ENCODE results near the gene USP32. TPM values are rescaled to one million over a fixed set of nuclear protein-coding genes. Genes with fewer than 3 reads are reported as not detected.

USP32 gene
- total RNA-seq, 1 donor from 2014 or later: 37.4 TPM

DNA sequence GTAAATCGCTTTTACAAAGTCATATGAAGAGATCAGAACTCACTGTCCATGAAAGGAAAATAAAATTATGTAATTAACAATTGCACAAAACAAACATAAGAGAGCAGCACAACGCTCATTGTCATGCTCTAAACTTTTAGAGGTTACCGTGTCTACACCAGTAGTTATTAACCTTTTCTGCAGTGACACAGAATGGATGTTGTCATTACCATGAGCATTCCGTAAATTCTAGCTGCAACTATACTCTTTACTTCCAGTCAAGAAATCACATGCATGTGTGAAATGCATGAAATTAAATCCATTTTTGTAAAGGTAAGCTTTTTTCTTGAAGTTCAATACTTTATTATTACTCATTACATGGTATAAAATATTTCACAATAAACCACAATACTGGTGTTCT, 38.2 kb downstream of the USP32 start:
- no peak for DNase-seq (ENCODE audit: low spot score)
- Mint-ChIP-seq H3K9me3 (ENCODE audit: unreplicated experiment) (no peaks in the 10 kb centered on the region), H3K27me3 (ENCODE audit: unreplicated experiment) (peaks cover 1% of the 10 kb centered on the region), H3K27ac (ENCODE audit: unreplicated experiment) (no peak overlapping the region), H3K4me3 (ENCODE audit: unreplicated experiment) (no peak overlapping the region), H3K36me3 (ENCODE audit: low read depth, unreplicated experiment) (no peaks in the 10 kb centered on the region), H3K4me1 (ENCODE audit: unreplicated experiment) (peaks cover 6% of the 10 kb centered on the region)
- TF ChIP-seq, protein P1, sequence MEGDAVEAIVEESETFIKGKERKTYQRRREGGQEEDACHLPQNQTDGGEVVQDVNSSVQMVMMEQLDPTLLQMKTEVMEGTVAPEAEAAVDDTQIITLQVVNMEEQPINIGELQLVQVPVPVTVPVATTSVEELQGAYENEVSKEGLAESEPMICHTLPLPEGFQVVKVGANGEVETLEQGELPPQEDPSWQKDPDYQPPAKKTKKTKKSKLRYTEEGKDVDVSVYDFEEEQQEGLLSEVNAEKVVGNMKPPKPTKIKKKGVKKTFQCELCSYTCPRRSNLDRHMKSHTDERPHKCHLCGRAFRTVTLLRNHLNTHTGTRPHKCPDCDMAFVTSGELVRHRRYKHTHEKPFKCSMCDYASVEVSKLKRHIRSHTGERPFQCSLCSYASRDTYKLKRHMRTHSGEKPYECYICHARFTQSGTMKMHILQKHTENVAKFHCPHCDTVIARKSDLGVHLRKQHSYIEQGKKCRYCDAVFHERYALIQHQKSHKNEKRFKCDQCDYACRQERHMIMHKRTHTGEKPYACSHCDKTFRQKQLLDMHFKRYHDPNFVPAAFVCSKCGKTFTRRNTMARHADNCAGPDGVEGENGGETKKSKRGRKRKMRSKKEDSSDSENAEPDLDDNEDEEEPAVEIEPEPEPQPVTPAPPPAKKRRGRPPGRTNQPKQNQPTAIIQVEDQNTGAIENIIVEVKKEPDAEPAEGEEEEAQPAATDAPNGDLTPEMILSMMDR (IDR thresholded peaks at IDR 0.05; ENCODE audit: unreplicated experiment): no peak

DNA sequence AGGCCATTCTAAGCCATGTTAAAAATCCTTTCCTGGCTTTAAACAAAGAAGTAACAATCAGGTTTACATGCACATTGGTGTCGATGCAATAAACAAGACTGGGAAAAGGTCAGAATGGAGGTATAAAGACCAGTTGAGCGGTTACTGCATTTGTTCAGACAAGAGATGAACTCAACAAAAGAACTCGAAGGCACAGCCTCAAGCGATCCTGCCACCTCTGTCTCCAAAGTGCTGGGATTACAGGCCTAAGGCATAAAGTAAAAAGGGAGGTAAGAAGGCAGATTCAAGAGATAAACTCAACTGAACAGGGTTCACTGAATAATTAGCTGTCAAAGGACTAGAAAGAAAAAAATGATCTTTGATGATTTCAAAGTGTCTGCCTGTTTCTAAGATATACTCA, 39.4 kb downstream of the USP32 start:
- H3K27ac Mint-ChIP-seq (ENCODE audit: unreplicated experiment): no peak overlapping the region

DNA sequence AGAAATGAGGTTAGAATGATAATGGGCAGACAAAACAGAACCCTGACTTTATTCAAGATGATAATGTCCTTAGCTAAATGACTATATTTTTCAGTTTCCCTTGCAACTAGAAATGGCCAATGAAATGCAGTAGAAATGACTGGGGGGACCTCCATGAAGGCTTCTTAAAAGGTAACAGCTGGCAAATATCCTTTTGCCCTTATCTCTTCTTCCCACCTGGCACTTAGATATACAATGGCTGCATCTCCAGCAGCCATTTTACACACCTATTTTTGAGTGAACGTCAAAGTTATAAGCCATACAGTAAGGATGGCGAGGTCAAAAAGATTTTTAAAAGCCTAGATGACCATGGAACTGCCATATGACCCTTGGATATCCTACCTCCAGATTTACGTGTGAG, 39.9 kb downstream of the USP32 start:
- peaks cover 6% of the 10 kb centered on the region for H3K4me1 Mint-ChIP-seq (ENCODE audit: unreplicated experiment)
- H3K36me3 Mint-ChIP-seq (ENCODE audit: low read depth, unreplicated experiment): no peaks in the 10 kb centered on the region
- TF ChIP-seq, protein P1 (IDR thresholded peaks at IDR 0.05; ENCODE audit: unreplicated experiment): no peak
- H3K9me3 Mint-ChIP-seq (ENCODE audit: unreplicated experiment): no peaks in the 10 kb centered on the region
- DNase-seq (ENCODE audit: low spot score): no peak
- H3K27ac Mint-ChIP-seq (ENCODE audit: unreplicated experiment): peak overlapping the region; percentile 27
- H3K27me3 Mint-ChIP-seq (ENCODE audit: unreplicated experiment): peaks cover 1% of the 10 kb centered on the region
- no peak overlapping the region for H3K4me3 Mint-ChIP-seq (ENCODE audit: unreplicated experiment)

More for the DNA sequence above, 39.4 kb downstream of the USP32 start:
- no peaks in the 10 kb centered on the region for H3K9me3 Mint-ChIP-seq (ENCODE audit: unreplicated experiment)
- H3K4me3 Mint-ChIP-seq (ENCODE audit: unreplicated experiment): no peak overlapping the region
- TF ChIP-seq, protein P1 (IDR thresholded peaks at IDR 0.05; ENCODE audit: unreplicated experiment): no peak
- peaks cover 6% of the 10 kb centered on the region for H3K4me1 Mint-ChIP-seq (ENCODE audit: unreplicated experiment)
- no peak for DNase-seq (ENCODE audit: low spot score)
- H3K27me3 Mint-ChIP-seq (ENCODE audit: unreplicated experiment): peaks cover 1% of the 10 kb centered on the region
- no peaks in the 10 kb centered on the region for H3K36me3 Mint-ChIP-seq (ENCODE audit: low read depth, unreplicated experiment)

DNA sequence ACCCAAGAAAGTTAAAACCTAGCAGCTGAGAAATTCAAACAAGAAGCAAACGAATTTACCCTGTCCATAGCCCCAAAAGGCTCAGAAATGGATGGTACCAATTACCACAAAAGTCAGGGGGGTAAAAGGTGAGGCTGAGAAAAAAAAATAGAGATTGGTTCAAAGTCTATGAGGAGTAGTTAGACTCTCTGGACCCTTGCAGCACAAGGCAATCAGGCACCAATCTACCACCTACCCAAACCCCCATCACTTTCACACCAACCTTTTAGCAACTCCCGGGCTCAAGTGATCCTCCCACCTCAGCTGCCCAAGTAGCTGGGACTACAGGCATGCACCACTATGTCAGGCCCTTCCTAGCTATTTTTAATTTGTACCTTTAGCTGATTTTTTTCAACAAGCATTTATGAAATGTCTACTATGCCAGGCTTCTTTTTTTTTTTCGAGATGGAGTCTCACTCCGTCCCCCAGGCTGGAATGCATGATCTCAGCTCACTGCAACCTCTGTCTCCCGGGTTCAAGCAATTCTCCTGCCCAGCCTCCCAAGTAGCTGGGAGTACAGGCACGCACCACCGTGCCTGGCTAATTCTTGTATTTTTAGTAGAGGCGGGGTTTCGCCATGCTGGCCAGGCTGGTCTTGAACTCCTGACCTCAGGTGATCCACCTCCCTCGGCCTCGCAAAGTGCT, 40.8 kb downstream of the USP32 start:
- Mint-ChIP-seq H3K9me3 (ENCODE audit: unreplicated experiment) (no peaks in the 10 kb centered on the region), H3K4me3 (ENCODE audit: unreplicated experiment) (no peak overlapping the region), H3K36me3 (ENCODE audit: low read depth, unreplicated experiment) (no peaks in the 10 kb centered on the region), H3K27me3 (ENCODE audit: unreplicated experiment) (peaks cover 1% of the 10 kb centered on the region), H3K27ac (ENCODE audit: unreplicated experiment) (no peak overlapping the region), H3K4me1 (ENCODE audit: unreplicated experiment) (peaks cover 6% of the 10 kb centered on the region)
- TF ChIP-seq, protein P1 (IDR thresholded peaks at IDR 0.05; ENCODE audit: unreplicated experiment): no peak
- no peak for DNase-seq (ENCODE audit: low spot score)

GRCh38 chr17:60348616-60349015, 43.3 kb downstream of the USP32 start:
- H3K4me3 Mint-ChIP-seq (ENCODE audit: unreplicated experiment): no peak overlapping the region
- H3K27ac Mint-ChIP-seq (ENCODE audit: unreplicated experiment): no peak overlapping the region
- H3K4me1 Mint-ChIP-seq (ENCODE audit: unreplicated experiment): peaks cover 6% of the 10 kb centered on the region
- H3K36me3 Mint-ChIP-seq (ENCODE audit: low read depth, unreplicated experiment): peaks cover under 1% of the 10 kb centered on the region
- TF ChIP-seq, protein P1 (IDR thresholded peaks at IDR 0.05; ENCODE audit: unreplicated experiment): no peak
- DNase-seq (ENCODE audit: low spot score): no peak
- peaks cover 1% of the 10 kb centered on the region for H3K27me3 Mint-ChIP-seq (ENCODE audit: unreplicated experiment)
- no peaks in the 10 kb centered on the region for H3K9me3 Mint-ChIP-seq (ENCODE audit: unreplicated experiment)
